Measurements from ENCODE around the gene GRK5. TPM values are rescaled to one million over a fixed set of nuclear protein-coding genes. Genes with fewer than 3 reads are reported as not detected.

Gene GRK5
- total RNA-seq, 2 experiments from 2014 or later = 21.2 to 24.8 TPM

DNA sequence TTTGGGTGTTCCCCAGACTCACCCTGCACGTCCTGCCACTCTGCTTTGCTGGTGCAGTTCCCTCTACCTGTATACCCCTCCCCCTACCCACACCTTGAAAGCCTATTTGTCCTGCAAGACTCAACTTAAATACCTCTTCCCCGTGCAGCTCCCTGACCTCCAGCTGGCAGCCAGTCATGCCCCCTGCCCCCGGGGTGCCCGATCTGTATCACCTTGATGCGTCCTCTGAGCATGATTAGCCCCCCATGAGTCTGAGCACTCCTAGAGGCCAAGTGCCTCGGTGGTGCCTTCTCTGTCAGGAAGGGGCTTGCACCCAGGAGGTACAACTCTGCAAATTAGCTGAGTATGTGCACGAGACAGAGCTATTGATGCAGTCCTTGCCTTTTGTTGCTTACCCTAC, 240.1 kb downstream of the GRK5 start:
- H3K4me3 Mint-ChIP-seq = no peak overlapping the region

DNA sequence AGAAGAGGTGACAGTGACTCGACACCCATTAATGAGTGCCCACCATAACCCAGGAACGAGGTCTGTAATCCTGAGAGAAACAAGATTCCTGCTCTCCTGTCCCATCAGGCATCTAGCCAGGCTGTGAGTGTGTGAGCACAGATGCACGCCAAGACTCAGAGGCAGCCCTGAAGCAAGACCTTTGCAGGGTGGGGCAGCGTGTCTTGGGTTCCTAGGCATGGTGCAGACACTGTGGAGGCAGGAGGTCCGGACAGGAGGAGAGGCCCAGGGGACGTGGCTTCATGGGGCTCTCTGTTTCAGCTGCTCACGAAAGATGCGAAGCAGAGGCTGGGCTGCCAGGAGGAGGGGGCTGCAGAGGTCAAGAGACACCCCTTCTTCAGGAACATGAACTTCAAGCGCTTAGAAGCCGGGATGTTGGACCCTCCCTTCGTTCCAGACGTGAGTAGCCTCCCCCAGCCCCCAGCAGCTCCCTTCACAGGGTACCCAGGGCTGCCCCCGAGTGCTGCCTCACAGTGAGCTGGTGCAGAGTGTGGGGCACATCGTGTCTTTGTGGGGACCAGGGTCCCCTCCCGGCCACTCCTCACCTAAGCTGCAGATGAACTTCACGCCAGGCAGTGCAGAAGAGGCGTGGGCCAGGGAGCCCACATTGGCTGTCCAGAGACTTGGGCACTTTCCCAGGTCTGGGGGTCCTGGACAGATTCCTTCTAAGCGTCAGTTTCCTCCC, 240.6 kb downstream of the GRK5 start:
- H3K4me1 Mint-ChIP-seq = peaks cover 6% of the 10 kb centered on the region
- H3K4me3 Mint-ChIP-seq = no peak overlapping the region
- no peak for ATAC-seq
- CTCF ChIA-PET = interaction anchor here (0.7 to 1.6 kb wide), 4 partner anchors 9 to 258 kb away, joined by 3 to 5 read pairs (median 3); no protein-coding TSS in a partner anchor
- no peak overlapping the region for H3K27ac Mint-ChIP-seq
- no peak for DNase-seq
- H3K9me3 Mint-ChIP-seq (ENCODE audit: low read depth) = no peaks in the 10 kb centered on the region
- POLR2A ChIA-PET = no interaction called here
- no peaks in the 10 kb centered on the region for H3K27me3 Mint-ChIP-seq
- intact Hi-C loops (cut with DNase I, micrococcal nuclease) = loop anchor here in 1 of 2 experiments (5.0 kb wide), 1 partner anchor 94 kb away; the partner anchor contains the start of gene RGS10
- H3K36me3 Mint-ChIP-seq (ENCODE audit: low read depth) = no peaks in the 10 kb centered on the region

More for the DNA sequence above, 240.1 kb downstream of the GRK5 start:
- Mint-ChIP-seq H3K9me3 (ENCODE audit: low read depth) (no peaks in the 10 kb centered on the region), H3K27me3 (no peaks in the 10 kb centered on the region), H3K27ac (no peak overlapping the region), H3K36me3 (ENCODE audit: low read depth) (no peaks in the 10 kb centered on the region), H3K4me1 (peaks cover 6% of the 10 kb centered on the region)
- ChIA-PET CTCF (interaction anchor here (0.7 to 1.6 kb wide), 3 partner anchors 8 to 258 kb away, joined by 3 to 5 read pairs (median 3); no protein-coding TSS in a partner anchor), POLR2A (no interaction called here)
- DNase-seq (no peak), ATAC-seq (no peak)
- intact Hi-C loops (cut with DNase I, micrococcal nuclease) = loop anchor here in 1 of 2 experiments (5.0 kb wide), 1 partner anchor 95 kb away; the partner anchor contains the start of gene RGS10

DNA sequence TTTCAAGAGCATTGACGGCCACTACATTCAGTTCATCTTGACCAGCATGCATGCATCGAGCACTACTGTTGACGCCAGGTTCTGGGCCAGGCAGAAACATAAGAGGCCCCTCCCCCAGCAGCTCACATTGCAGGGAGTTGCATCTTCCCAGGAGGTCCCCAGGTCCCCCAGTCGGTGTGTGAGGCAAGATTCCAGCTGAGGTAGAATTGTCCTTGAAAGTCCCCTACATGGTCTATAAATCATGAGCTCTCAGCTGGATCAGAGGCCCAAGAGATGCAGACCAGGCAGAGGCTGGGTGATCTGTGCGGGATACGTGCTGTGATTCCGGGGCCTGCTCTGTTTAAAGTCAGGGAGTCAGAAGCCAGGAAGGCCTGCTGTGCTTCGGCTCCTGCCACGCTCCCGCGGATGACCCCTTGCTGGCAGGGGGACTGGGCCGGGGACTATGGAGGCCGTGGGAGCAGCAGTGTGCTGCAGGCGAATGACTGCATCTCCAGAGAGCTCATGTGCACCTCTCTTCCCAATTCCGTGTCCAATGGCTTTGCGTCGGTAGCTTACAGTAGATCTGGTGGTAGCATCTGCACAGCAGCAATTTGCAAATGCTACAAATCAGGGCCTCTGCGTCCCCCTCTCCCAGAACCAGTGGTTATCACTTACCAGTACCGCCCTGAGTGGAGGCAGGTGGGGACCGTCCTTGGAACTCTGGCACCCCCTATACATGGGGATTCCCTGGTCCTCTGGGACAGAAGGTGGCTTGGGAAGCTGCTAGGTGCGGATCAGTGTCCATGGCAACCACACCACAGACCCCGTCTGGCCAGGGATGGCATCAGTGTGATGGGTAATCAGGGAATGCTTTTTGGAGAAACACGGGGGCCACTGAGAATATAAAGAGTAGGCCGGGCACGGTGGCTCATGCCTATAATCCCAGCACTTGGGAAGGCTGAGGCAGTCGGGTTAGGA, 241.5 kb downstream of the GRK5 start:
- H3K36me3 Mint-ChIP-seq (ENCODE audit: low read depth) = no peaks in the 10 kb centered on the region
- H3K9me3 Mint-ChIP-seq (ENCODE audit: low read depth) = no peaks in the 10 kb centered on the region
- H3K4me1 Mint-ChIP-seq = peaks cover 6% of the 10 kb centered on the region
- no peak for DNase-seq
- no peaks in the 10 kb centered on the region for H3K27me3 Mint-ChIP-seq
- no peak overlapping the region for H3K27ac Mint-ChIP-seq
- ATAC-seq = no peak
- ChIA-PET CTCF (interaction anchor here (0.7 to 1.6 kb wide), 3 partner anchors 33 to 259 kb away, joined by 3 to 5 read pairs (median 5); no protein-coding TSS in a partner anchor), POLR2A (interaction anchor here (0.6 kb wide), 1 partner anchor 249 kb away, joined by 3 read pairs; no protein-coding TSS in a partner anchor)
- intact Hi-C loops (cut with DNase I, micrococcal nuclease) = loop anchor here in 1 of 2 experiments (5.0 kb wide), 1 partner anchor 93 kb away; the partner anchor contains the start of gene RGS10
- no peak overlapping the region for H3K4me3 Mint-ChIP-seq

DNA sequence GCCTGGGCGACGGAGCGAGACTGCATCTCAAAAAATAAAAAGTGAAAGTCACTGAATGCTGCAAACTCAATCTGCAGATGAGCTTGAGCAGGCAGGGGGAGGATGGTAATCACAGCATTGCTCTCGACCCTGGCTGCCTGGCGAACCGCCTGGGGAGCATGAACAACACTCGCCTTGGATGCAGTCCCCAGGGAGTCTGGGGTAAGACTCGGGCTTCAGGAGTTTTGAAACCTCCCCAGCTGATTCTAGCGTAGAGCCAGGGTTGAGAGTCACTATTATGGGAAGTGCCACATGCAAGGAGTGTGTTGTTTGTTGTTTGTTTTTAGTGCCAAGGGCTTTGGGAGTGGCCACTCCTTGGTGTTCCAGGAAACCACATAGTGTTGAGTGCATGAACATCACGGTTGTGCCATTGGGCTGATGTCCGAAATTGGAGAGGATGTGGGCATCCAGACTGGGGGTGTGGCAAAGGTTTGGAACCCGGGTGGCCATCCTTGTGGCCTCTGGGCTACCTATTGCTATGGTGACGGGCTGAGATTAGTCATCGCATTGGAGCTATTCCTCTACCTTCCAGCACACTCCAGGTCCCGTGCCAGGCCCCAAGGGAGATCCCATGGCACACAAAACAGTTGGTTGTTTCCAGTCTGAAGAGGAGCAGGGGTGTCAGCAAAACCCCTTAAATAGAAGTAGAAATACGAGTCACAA, 242.5 kb downstream of the GRK5 start:
- no peak overlapping the region for H3K27ac Mint-ChIP-seq
- POLR2A ChIA-PET = no interaction called here
- H3K9me3 Mint-ChIP-seq (ENCODE audit: low read depth) = no peaks in the 10 kb centered on the region
- no peak for DNase-seq
- H3K36me3 Mint-ChIP-seq (ENCODE audit: low read depth) = no peaks in the 10 kb centered on the region
- no peaks in the 10 kb centered on the region for H3K27me3 Mint-ChIP-seq
- no peak for ATAC-seq
- no peak overlapping the region for H3K4me3 Mint-ChIP-seq
- CTCF ChIA-PET = no interaction called here
- intact Hi-C loops (cut with DNase I, micrococcal nuclease) = loop anchor here in 1 of 2 experiments (5.0 kb wide), 1 partner anchor 92 kb away; the partner anchor contains the start of gene RGS10
- H3K4me1 Mint-ChIP-seq = peaks cover 5% of the 10 kb centered on the region

DNA sequence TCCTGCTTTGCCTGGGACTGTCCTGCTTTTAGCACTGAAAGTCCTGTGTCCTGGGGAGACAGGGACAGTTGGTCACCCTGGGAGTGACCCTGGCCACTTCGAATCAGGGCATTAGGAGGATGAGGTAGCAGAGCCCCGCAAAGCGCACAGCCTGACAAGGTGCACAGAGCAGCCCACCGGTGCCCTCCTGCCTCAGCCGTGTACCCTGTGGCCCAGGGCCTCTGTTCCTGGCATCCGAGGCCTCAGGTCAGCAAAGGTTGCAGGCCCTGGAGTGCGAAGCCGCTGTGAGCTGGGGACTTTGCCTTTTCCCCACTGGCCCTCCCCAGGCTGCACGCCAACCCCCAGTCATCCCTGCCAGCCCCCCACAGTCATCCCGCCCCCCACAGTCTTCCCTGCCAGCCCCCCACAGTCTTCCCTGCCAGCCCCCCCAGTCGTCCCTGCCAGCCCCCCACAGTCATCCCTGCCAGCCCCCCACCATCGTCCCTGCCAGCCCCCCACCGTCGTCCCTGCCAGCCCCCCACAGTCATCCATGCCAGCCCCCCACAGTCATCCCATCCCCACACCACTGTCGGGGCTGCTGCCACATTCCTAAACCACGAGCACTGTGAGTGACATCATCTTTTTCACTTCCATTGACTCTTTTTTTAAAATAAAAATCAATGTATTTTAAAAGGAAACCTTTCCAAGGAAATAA, 243.4 kb downstream of the GRK5 start:
- no peak for ATAC-seq
- H3K36me3 Mint-ChIP-seq (ENCODE audit: low read depth) = no peaks in the 10 kb centered on the region
- H3K4me3 Mint-ChIP-seq = no peak overlapping the region
- H3K27ac Mint-ChIP-seq = no peak overlapping the region
- CTCF ChIA-PET = no interaction called here
- intact Hi-C loops (cut with DNase I, micrococcal nuclease) = no loop called here
- no peaks in the 10 kb centered on the region for H3K9me3 Mint-ChIP-seq (ENCODE audit: low read depth)
- peaks cover 2% of the 10 kb centered on the region for H3K4me1 Mint-ChIP-seq
- POLR2A ChIA-PET = interaction anchor here (0.5 kb wide), 1 partner anchor 79 kb away, joined by 3 read pairs; no protein-coding TSS in a partner anchor
- DNase-seq = no peak
- no peaks in the 10 kb centered on the region for H3K27me3 Mint-ChIP-seq

DNA sequence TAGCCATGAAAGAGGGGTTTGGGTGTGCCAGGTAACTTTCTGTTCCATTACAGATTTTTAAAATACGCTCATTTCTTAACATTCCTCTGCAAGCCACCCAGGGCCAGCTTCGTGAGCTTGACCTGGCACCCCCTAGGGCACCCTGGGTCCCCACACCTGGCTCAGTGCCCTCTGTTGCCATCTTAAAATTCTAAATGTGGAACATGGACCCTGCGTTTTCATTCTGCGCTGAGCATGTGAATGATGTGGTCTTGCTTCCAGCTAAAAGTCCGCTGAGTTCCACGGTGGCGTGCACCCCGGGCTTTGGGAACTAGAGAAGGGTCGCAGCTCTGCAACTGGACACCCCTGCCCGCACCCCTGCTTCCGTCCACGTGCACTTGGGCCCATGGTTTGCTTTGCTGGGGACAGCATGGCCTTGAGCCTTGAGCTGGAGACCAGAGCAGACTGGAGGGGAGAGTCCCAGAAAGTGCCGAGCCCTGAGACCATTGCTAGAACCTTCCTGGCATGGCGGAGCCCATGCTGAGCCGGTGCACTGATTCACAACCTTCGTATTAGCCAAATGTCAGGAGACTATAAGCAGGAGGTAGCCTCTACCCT, 244.0 kb downstream of the GRK5 start:
- H3K9me3 Mint-ChIP-seq (ENCODE audit: low read depth) = no peaks in the 10 kb centered on the region
- CTCF ChIA-PET = no interaction called here
- POLR2A ChIA-PET = interaction anchor here (0.5 kb wide), 1 partner anchor 78 kb away, joined by 3 read pairs; no protein-coding TSS in a partner anchor

DNA sequence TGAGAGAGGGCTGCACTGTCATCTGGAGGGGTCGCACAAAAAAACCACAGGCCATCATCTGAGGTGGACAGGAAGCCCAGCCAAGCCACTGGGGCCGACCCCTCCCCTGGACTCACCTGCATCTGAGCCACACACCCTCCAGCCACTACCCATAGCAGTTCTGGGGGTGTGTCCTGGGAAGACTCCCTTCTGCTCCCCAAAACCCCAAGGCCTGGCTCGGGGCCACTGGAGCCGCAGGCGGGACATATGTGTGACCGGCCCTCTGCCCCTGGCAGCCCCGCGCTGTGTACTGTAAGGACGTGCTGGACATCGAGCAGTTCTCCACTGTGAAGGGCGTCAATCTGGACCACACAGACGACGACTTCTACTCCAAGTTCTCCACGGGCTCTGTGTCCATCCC, 245.0 kb downstream of the GRK5 start:
- ChIA-PET POLR2A (no interaction called here), CTCF (no interaction called here)
- ATAC-seq (no peak), DNase-seq (no peak)
- Mint-ChIP-seq H3K27ac (no peak overlapping the region), H3K9me3 (ENCODE audit: low read depth) (no peaks in the 10 kb centered on the region), H3K4me3 (no peak overlapping the region), H3K27me3 (no peaks in the 10 kb centered on the region), H3K36me3 (ENCODE audit: low read depth) (no peaks in the 10 kb centered on the region), H3K4me1 (no peaks in the 10 kb centered on the region)
- intact Hi-C loops (cut with DNase I, micrococcal nuclease) = no loop called here

More for the DNA sequence above, 244.0 kb downstream of the GRK5 start:
- Mint-ChIP-seq H3K27ac (no peak overlapping the region), H3K4me1 (no peaks in the 10 kb centered on the region), H3K4me3 (no peak overlapping the region), H3K36me3 (ENCODE audit: low read depth) (no peaks in the 10 kb centered on the region), H3K27me3 (no peaks in the 10 kb centered on the region)
- ATAC-seq (no peak), DNase-seq (no peak)
- intact Hi-C loops (cut with DNase I, micrococcal nuclease) = no loop called here

DNA sequence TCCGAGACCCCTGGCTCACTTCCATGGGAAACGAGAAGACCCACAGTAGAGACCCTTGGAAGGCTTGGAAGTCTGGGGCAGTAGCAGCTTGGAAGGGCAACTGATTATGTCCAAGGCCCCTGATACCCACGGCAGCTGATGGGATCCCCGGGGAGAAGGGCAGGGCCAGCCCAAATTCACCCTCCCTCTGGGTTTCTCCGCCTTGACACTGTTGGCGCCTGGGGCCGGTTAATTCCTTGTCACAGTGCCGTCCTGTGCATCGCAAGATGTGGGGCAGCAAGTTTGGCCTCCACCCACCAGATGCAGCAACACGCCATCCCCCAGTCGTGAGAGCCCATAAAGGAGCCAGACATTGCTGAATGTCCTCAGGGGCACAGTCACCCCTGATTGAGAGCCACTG, 245.9 kb downstream of the GRK5 start:
- ChIA-PET POLR2A (no interaction called here), CTCF (interaction anchor here (0.6 kb wide), 1 partner anchor 8 kb away, joined by 3 read pairs; no protein-coding TSS in a partner anchor)
- Mint-ChIP-seq H3K27me3 (no peaks in the 10 kb centered on the region), H3K4me1 (no peaks in the 10 kb centered on the region), H3K9me3 (ENCODE audit: low read depth) (no peaks in the 10 kb centered on the region), H3K27ac (no peak overlapping the region), H3K4me3 (no peak overlapping the region), H3K36me3 (ENCODE audit: low read depth) (no peaks in the 10 kb centered on the region)
- intact Hi-C loops (cut with DNase I, micrococcal nuclease) = no loop called here
- no peak for ATAC-seq
- no peak for DNase-seq

DNA sequence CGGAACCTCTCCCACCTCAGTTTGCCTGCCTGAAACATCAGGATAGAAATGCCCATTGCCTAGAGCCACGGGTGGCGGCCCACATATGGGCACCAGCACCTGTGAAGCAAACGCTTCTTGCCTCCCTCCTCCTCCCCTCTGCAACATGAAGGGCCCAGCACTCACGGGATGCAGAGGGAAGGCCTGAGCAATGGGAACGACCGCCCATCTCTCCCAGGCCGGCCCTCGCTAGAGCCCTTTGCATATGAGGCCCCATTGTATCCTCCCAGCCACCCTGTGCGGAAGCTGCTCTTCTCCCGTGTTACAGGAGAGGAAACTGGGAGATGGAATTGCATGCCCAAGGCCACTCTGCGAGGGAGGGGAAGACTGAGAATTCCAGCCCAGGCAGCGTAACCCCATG, 246.9 kb downstream of the GRK5 start:
- H3K9me3 Mint-ChIP-seq (ENCODE audit: low read depth) = no peaks in the 10 kb centered on the region
- DNase-seq = no peak
- ChIA-PET CTCF (interaction anchor here (0.6 to 0.8 kb wide), 2 partner anchors 255 to 296 kb away, joined by 3 read pairs; no protein-coding TSS in a partner anchor), POLR2A (no interaction called here)
- H3K4me3 Mint-ChIP-seq = no peak overlapping the region
- H3K4me1 Mint-ChIP-seq = no peaks in the 10 kb centered on the region
- no peaks in the 10 kb centered on the region for H3K36me3 Mint-ChIP-seq (ENCODE audit: low read depth)
- no peak overlapping the region for H3K27ac Mint-ChIP-seq
- intact Hi-C loops (cut with DNase I, micrococcal nuclease) = no loop called here
- no peaks in the 10 kb centered on the region for H3K27me3 Mint-ChIP-seq
- no peak for ATAC-seq

DNA sequence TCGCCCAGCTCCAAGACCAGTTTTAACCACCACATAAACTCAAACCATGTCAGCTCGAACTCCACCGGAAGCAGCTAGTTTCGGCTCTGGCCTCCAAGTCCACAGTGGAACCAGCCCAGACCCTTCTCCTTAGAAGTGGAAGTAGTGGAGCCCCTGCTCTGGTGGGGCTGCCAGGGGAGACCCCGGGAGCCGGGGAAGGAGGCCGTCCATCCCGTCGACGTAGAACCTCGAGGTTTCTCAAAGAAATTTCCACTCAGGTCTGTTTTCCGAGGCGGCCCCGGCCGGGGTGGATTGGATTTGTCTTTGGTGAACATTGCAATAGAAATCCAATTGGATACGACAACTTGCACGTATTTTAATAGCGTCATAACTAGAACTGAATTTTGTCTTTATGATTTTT, 247.6 kb downstream of the GRK5 start:
- Mint-ChIP-seq H3K27me3 (no peaks in the 10 kb centered on the region), H3K9me3 (ENCODE audit: low read depth) (no peaks in the 10 kb centered on the region), H3K27ac (no peak overlapping the region), H3K36me3 (ENCODE audit: low read depth) (no peaks in the 10 kb centered on the region), H3K4me1 (no peaks in the 10 kb centered on the region), H3K4me3 (no peak overlapping the region)
- ATAC-seq = no peak
- intact Hi-C loops (cut with DNase I, micrococcal nuclease) = no loop called here
- CTCF ChIA-PET = no interaction called here
- no peak for DNase-seq
- POLR2A ChIA-PET = no interaction called here

All from activated CD4-positive, alpha-beta T cell treated with anti-CD3 and anti-CD28 coated beads for 36 hours (primary cell).